ENCODE measurements around the gene CARTPT. TPM values are rescaled to one million over a fixed set of nuclear protein-coding genes. Genes with fewer than 3 reads are reported as not detected.

The CARTPT gene
- not detected in 2 replicates for total RNA-seq (2014; rRNA removed; shearing (Covaris generic))

GRCh38 chr5:71719063-71719964, at the start of gene CARTPT:
Gene CARTPT, plus strand, starts transcription at chr5:71719275. Its CDS starts 19 bp downstream, at chr5:71719294.
- Histone ChIP-seq H3K9me3 (replicated peaks) (no peaks in the 10 kb centered on the region), H3K4me3 (no peak within 1 kb of the TSS), H3K36me3 (no peaks in the 10 kb centered on the region), H3K4me1 (no peaks in the 10 kb centered on the region), H3K27me3 (no peaks in the 10 kb centered on the region), H3K27ac (no peak within 1 kb of the TSS)
- peak in 1 of 2 experiments; percentile 11 for DNase-seq

GRCh38 chr5:71677977-71678376, 41.1 kb upstream of the CARTPT start:
- DNase-seq: no peak
- Histone ChIP-seq H3K27ac (no peak overlapping the region), H3K4me1 (no peaks in the 10 kb centered on the region), H3K27me3 (no peaks in the 10 kb centered on the region), H3K9me3 (replicated peaks) (no peaks in the 10 kb centered on the region), H3K36me3 (no peaks in the 10 kb centered on the region), H3K4me3 (no peak overlapping the region)

GRCh38 chr5:71679714-71680113, 39.4 kb upstream of the CARTPT start:
- Histone ChIP-seq H3K9me3 (replicated peaks) (no peaks in the 10 kb centered on the region), H3K27ac (no peak overlapping the region), H3K36me3 (no peaks in the 10 kb centered on the region), H3K4me1 (no peaks in the 10 kb centered on the region), H3K4me3 (no peak overlapping the region), H3K27me3 (no peaks in the 10 kb centered on the region)
- no peak for DNase-seq

GRCh38 chr5:71680510-71680909, 38.6 kb upstream of the CARTPT start:
- Histone ChIP-seq H3K4me1 (no peaks in the 10 kb centered on the region), H3K36me3 (no peaks in the 10 kb centered on the region), H3K4me3 (no peak overlapping the region), H3K27me3 (no peaks in the 10 kb centered on the region), H3K9me3 (replicated peaks) (no peaks in the 10 kb centered on the region), H3K27ac (no peak overlapping the region)
- DNase-seq: no peak

GRCh38 chr5:71681296-71681695, 37.8 kb upstream of the CARTPT start:
- Histone ChIP-seq H3K4me1 (no peaks in the 10 kb centered on the region), H3K36me3 (no peaks in the 10 kb centered on the region), H3K9me3 (replicated peaks) (no peaks in the 10 kb centered on the region), H3K4me3 (no peak overlapping the region), H3K27ac (no peak overlapping the region), H3K27me3 (no peaks in the 10 kb centered on the region)
- DNase-seq: peak; percentile 12 to 40

- no peak overlapping the region for H3K4me3 ChIP-seq
These were observed 34.8 kb upstream of the CARTPT start for GRCh38 chr5:71684309-71684708.

GRCh38 chr5:71693828-71694427, 25.1 kb upstream of the CARTPT start:
- H3K36me3 ChIP-seq: no peaks in the 10 kb centered on the region
- H3K4me3 ChIP-seq: 0 out of 2 replicates have a peak overlapping the region, but pooled peaks have one; percentile 2
- no peak overlapping the region for H3K27ac ChIP-seq
- no peaks in the 10 kb centered on the region for H3K9me3 ChIP-seq (replicated peaks)
- DNase-seq: peak; percentile 15 to 49
- no peaks in the 10 kb centered on the region for H3K27me3 ChIP-seq
- peaks cover 10% of the 10 kb centered on the region for H3K4me1 ChIP-seq

More at GRCh38 chr5:71684309-71684708, 34.8 kb upstream of the CARTPT start:
- Histone ChIP-seq H3K27me3 (no peaks in the 10 kb centered on the region), H3K36me3 (no peaks in the 10 kb centered on the region), H3K27ac (no peak overlapping the region), H3K4me1 (no peaks in the 10 kb centered on the region), H3K9me3 (replicated peaks) (no peaks in the 10 kb centered on the region)
- no peak for DNase-seq

- H3K4me3 ChIP-seq: no peak overlapping the region
- no peaks in the 10 kb centered on the region for H3K36me3 ChIP-seq
- H3K27me3 ChIP-seq: no peaks in the 10 kb centered on the region
- DNase-seq: no peak
- H3K4me1 ChIP-seq: peaks cover 10% of the 10 kb centered on the region
- no peak overlapping the region for H3K27ac ChIP-seq
- H3K9me3 ChIP-seq (replicated peaks): no peaks in the 10 kb centered on the region
These were observed 24.0 kb upstream of the CARTPT start for GRCh38 chr5:71695071-71695470.

- no peak overlapping the region for H3K4me3 ChIP-seq
- no peaks in the 10 kb centered on the region for H3K36me3 ChIP-seq
- peaks cover 10% of the 10 kb centered on the region for H3K4me1 ChIP-seq
- DNase-seq: no peak
- no peaks in the 10 kb centered on the region for H3K27me3 ChIP-seq
- H3K9me3 ChIP-seq (replicated peaks): no peaks in the 10 kb centered on the region
- H3K27ac ChIP-seq: no peak overlapping the region
These were observed 23.5 kb upstream of the CARTPT start for GRCh38 chr5:71695595-71695994.

GRCh38 chr5:71697967-71698366, 21.1 kb upstream of the CARTPT start:
- Histone ChIP-seq H3K36me3 (no peaks in the 10 kb centered on the region), H3K4me1 (peaks cover 10% of the 10 kb centered on the region), H3K4me3 (no peak overlapping the region), H3K27ac (no peak overlapping the region), H3K27me3 (no peaks in the 10 kb centered on the region), H3K9me3 (replicated peaks) (no peaks in the 10 kb centered on the region)
- no peak for DNase-seq

GRCh38 chr5:71699233-71699632, 19.8 kb upstream of the CARTPT start:
- no peaks in the 10 kb centered on the region for H3K9me3 ChIP-seq (replicated peaks)

GRCh38 chr5:71699751-71700150, 19.3 kb upstream of the CARTPT start:
- no peak overlapping the region for H3K4me3 ChIP-seq
- DNase-seq: no peak
- H3K36me3 ChIP-seq: no peaks in the 10 kb centered on the region
- H3K4me1 ChIP-seq: peaks cover 11% of the 10 kb centered on the region; the same call in 1 of the 2 replicates
- H3K9me3 ChIP-seq (replicated peaks): no peaks in the 10 kb centered on the region
- H3K27ac ChIP-seq: no peak overlapping the region
- H3K27me3 ChIP-seq: no peaks in the 10 kb centered on the region

More at GRCh38 chr5:71699233-71699632, 19.8 kb upstream of the CARTPT start:
- H3K4me3 ChIP-seq: no peak overlapping the region
- no peak overlapping the region for H3K27ac ChIP-seq
- H3K4me1 ChIP-seq: peaks cover 8% of the 10 kb centered on the region; the same call in 1 of the 2 replicates
- no peaks in the 10 kb centered on the region for H3K36me3 ChIP-seq
- no peaks in the 10 kb centered on the region for H3K27me3 ChIP-seq
- no peak for DNase-seq

- Histone ChIP-seq H3K27me3 (no peaks in the 10 kb centered on the region), H3K4me1 (peaks cover 11% of the 10 kb centered on the region; the same call in 1 of the 2 replicates), H3K27ac (no peak overlapping the region), H3K4me3 (no peak overlapping the region), H3K36me3 (no peaks in the 10 kb centered on the region), H3K9me3 (replicated peaks) (no peaks in the 10 kb centered on the region)
- no peak for DNase-seq
These were observed 18.3 kb upstream of the CARTPT start for GRCh38 chr5:71700803-71701202.

GRCh38 chr5:71701407-71701806, 17.7 kb upstream of the CARTPT start:
- Histone ChIP-seq H3K27me3 (no peaks in the 10 kb centered on the region), H3K27ac (no peak overlapping the region), H3K36me3 (no peaks in the 10 kb centered on the region), H3K9me3 (replicated peaks) (no peaks in the 10 kb centered on the region), H3K4me1 (peaks cover 11% of the 10 kb centered on the region; the same call in 1 of the 2 replicates), H3K4me3 (no peak overlapping the region)
- DNase-seq: no peak

GRCh38 chr5:71703941-71704340, 15.1 kb upstream of the CARTPT start:
- Histone ChIP-seq H3K9me3 (replicated peaks) (no peaks in the 10 kb centered on the region), H3K4me3 (no peak overlapping the region), H3K4me1 (peaks cover 11% of the 10 kb centered on the region; the same call in 1 of the 2 replicates), H3K27me3 (no peaks in the 10 kb centered on the region), H3K27ac (no peak overlapping the region), H3K36me3 (no peaks in the 10 kb centered on the region)
- DNase-seq: peak; percentile 45 to 63

Data from SJCRH30 (cell line).